Heart right ventricle (tissue), 16 donors: Measurements from ENCODE around the gene THSD4. TPM values are rescaled to one million over a fixed set of nuclear protein-coding genes. Genes with fewer than 3 reads are reported as not detected.

Experiments used
- ATAC-seq, 8 donors: fragments of 200-7000 bp; cut with Tn5 transposase; one replicate each; pipeline ENCODE4 v1.9.1; 2020; ENCODE audit warnings: mild to moderate bottlenecking in 8 of 8, moderate library complexity in 8 of 8, moderate number of reproducible peaks in 1 of 8
- DNase-seq, 2 donors: peaks; one replicate each; pipeline ENCODE4 v3.0.0-alpha.2; 2020
- H3K27ac ChIP-seq, 10 donors: fragments of 200-600 bp; sonication (generic) in 2 of 10; one replicate each; pipeline versions ENCODE4 v1.5.0 to v1.8.0; 2020 to 2022; ENCODE audit warnings: mild to moderate bottlenecking in 3 of 10
- H3K27me3 ChIP-seq, 7 donors: fragments of 200-600 bp; one replicate each; pipeline ENCODE4 v1.8.0; 2021 to 2022; ENCODE audit warnings: mild to moderate bottlenecking in 2 of 7
- H3K36me3 ChIP-seq, 9 donors: fragments of 200-600 bp; sonication (generic) in 1 of 9; one replicate each; pipeline versions ENCODE4 v1.5.0 to v1.8.0; 2020 to 2022; ENCODE audit warnings: mild to moderate bottlenecking in 2 of 9
- H3K4me1 ChIP-seq, 9 donors: fragments of 200-600 bp; sonication (generic) in 1 of 9; one replicate each; pipeline versions ENCODE4 v1.5.0 to v1.8.0; 2020 to 2022; ENCODE audit warnings: mild to moderate bottlenecking in 4 of 9
- H3K4me3 ChIP-seq, 10 donors: fragments of 200-600 bp; sonication (generic) in 2 of 10; one replicate each; pipeline versions ENCODE4 v1.5.0 to v1.8.0; 2020 to 2022; ENCODE audit warnings: mild to moderate bottlenecking in 7 of 10, moderate library complexity in 2 of 10
- H3K9me3 ChIP-seq, 11 donors: fragments of 200-600 bp in 10 of 11; sonication (generic) in 2 of 11; one replicate each; pipeline versions ENCODE4 v1.5.0 to v1.8.0; 2013 to 2022; ENCODE audit warnings: mild to moderate bottlenecking in 2 of 11, control low read depth in 1 of 11, moderate library complexity in 1 of 11
- WGBS, 2 donors: extraction: QIAGEN DNeasy Blood & Tissue Kit; methylation state at CpG; one replicate each; pipeline ENCODE4 v1.1.7; 2013; ENCODE audit warnings: inconsistent platforms in 1 of 2; 5-methylcytosine and 5-hydroxymethylcytosine counted together
- intact Hi-C, 10 donors: fragments of 100-400 bp; cut with DNase I; formaldehyde crosslinking; loops; one replicate each; pipeline versions ENCODE4 v1.11.1 to v1.14.2; 2022
- polyA plus RNA-seq, 2 donors: library from polyadenylated mRNA; stranded (reverse); fragments of 200-250 nt; gene quantifications; one replicate each; pipeline ENCODE4 v1.2.3, GENCODE V29; 2013
- total RNA-seq, 10 donors: library from RNA; stranded (reverse); fragmentation: NEBNext Ultra II Directional in 3 of 10; extraction: Animal tissue kit (Norgen Biotek cat#: 25700) in 3 of 10; gene quantifications; one replicate each; pipeline versions ENCODE4 v1.2.1 to v1.2.4, GENCODE V29; 2021 to 2023
- TF ChIP-seq, protein P1 (sequence below), 9 donors: fragments of 200-600 bp; sonication (generic) in 2 of 9; IDR thresholded peaks; one replicate each; pipeline versions ENCODE4 v1.5.0 to v1.8.0; 2021 to 2022; ENCODE audit warnings: antibody characterized with exemption in 9 of 9, mild to moderate bottlenecking in 5 of 9, moderate library complexity in 1 of 9
- donor health status: Arrhythmogenic right ventricular cardiomyopathy.
- donor health status: ischemic (EF 13 %, LVEDD 7.1; RV severe dilation, severe dysfunction).
- donor health status: healthy with polysubstance abuse.
- donor health status: DM: no; HTN: yes; CAD: no.
- donor health status: DM: no; HTN: no; CAD: no.
- donor health status: ischemic (EF 25% LVEDD 6.9; RV normal size, moderate dysfunction).
- donor health status: ischemic (EF 25% LVEDD 5.7; RV mildly dilated, moderate dysfunction).
- donor health status: healthy.
- donor health status: DM: yes; HTN: yes; CAD: no.
- donor health status: Ischemic cardiomyopathy.
- donor health status: ischemic (EF 35%, LVEDD 5.7; RV mildly dilated, moderate dysfunction).
- donor health status: nonischemic (EF 11% LVEDD 7.7; RV severe dilation, severe dysfunction).
- donor health status: DM: yes; HTN: yes; CAD: no.
- donor health status: PGD.
- donor health status: ischemic (EF 29% LVEDD 5.4; RV normal size, mild dysfunction).
- donor health status: nonischemic (EF 23%, LVEDD 6.1; RV moderate dilation, normal function).

Gene THSD4
- total and polyA plus RNA-seq, 12 donors: 20.8 to 212 (median 139) TPM

DNA sequence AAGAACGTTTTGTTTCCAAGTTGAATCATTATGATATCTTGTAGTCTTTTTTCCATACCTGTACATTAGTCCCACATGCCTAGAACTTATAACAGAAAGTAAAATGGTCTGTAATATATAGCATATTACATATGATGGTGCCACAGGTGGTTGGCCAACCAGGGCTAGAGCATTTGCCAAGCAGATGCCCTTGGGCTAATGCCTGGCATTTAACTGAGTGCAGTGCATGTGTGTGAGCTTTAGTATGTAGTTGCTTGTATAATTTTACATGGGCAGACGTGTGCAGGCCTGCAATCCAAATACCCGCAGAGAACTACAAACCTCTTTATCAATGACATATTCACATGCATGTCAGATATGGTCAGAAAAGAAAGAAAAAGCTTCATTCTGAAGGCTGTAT is 27.5 kb downstream of the THSD4 start:
- H3K9me3 ChIP-seq: no peaks in the 10 kb centered on the region
- peaks cover 0 to 85% (median 24%) of the 10 kb centered on the region in 9 donors for H3K4me1 ChIP-seq
- TF ChIP-seq, protein P1, sequence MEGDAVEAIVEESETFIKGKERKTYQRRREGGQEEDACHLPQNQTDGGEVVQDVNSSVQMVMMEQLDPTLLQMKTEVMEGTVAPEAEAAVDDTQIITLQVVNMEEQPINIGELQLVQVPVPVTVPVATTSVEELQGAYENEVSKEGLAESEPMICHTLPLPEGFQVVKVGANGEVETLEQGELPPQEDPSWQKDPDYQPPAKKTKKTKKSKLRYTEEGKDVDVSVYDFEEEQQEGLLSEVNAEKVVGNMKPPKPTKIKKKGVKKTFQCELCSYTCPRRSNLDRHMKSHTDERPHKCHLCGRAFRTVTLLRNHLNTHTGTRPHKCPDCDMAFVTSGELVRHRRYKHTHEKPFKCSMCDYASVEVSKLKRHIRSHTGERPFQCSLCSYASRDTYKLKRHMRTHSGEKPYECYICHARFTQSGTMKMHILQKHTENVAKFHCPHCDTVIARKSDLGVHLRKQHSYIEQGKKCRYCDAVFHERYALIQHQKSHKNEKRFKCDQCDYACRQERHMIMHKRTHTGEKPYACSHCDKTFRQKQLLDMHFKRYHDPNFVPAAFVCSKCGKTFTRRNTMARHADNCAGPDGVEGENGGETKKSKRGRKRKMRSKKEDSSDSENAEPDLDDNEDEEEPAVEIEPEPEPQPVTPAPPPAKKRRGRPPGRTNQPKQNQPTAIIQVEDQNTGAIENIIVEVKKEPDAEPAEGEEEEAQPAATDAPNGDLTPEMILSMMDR (IDR thresholded peaks at IDR 0.05): no peak
- intact Hi-C loops: no loop called here
- no peak overlapping the region for H3K4me3 ChIP-seq
- H3K27me3 ChIP-seq: no peaks in the 10 kb centered on the region
- WGBS, 2 donors: 77 to 80% methylated on average over 3 of the region's 3 CpGs
- H3K27ac ChIP-seq: peak overlapping the region in 7 of 10 donors; percentile 2 to 90 (median 40)
- ATAC-seq: no peak
- H3K36me3 ChIP-seq: peaks cover 0 to 13% (median 0%) of the 10 kb centered on the region in 9 donors
- DNase-seq: no peak

DNA sequence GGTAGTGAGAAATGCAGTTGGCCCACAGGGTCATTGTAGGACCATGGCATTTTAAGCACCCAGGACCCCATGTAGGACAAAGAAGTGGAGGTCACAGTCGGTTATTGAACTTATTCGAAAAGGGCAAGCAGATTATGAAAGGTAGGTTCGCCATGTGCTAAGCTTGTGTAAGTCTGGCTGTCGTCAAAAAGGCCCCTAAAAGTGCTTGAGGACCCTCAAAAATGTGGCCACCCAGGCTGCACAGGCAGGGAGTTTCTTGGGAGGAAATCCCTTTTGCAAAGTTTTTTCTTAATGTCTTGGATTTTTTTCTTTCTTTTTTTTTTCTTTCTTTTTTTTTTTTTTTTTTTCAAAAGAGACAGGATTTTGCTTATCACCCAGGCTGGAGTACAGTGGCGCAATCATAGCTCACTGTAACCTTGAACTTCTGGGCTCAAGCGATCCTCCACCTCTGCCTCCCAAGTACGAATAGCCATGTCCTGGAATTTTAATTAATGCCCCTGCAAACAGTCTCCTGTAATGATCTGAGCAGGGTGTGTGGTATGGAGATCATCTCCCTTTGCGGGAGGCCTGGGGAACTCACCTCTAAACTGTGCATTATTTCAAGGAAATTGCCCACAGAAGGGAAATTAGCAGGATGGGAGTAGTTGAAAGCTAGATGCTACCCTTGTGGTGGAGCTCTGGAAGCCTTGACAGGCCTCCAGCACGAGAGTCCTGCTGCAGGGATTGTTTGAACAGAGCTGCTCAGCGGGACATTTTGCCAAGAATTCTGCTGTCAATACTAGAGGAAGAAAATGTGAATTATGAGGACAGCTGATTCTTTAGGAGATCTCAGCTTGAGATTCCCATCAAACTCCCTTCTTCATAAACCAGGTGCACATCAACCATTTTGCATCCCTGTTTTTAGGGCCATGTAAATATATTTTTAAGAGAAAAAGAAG is 28.4 kb downstream of the THSD4 start:
- H3K4me1 ChIP-seq: peaks cover 0 to 85% (median 24%) of the 10 kb centered on the region in 9 donors
- 58 to 59% methylated on average over 10 of the region's 10 CpGs for WGBS, 2 donors
- H3K27ac ChIP-seq: peak overlapping the region in 8 of 10 donors; percentile 13 to 90 (median 43)
- no peak overlapping the region for H3K4me3 ChIP-seq
- ATAC-seq (peak in 1 of 8 donors; percentile 13), DNase-seq (no peak)
- no peaks in the 10 kb centered on the region for H3K27me3 ChIP-seq
- no peaks in the 10 kb centered on the region for H3K9me3 ChIP-seq
- TF ChIP-seq, protein P1 (IDR thresholded peaks at IDR 0.05): no peak
- H3K36me3 ChIP-seq: peaks cover 0 to 13% (median 0%) of the 10 kb centered on the region in 9 donors
- intact Hi-C loops: no loop called here

DNA sequence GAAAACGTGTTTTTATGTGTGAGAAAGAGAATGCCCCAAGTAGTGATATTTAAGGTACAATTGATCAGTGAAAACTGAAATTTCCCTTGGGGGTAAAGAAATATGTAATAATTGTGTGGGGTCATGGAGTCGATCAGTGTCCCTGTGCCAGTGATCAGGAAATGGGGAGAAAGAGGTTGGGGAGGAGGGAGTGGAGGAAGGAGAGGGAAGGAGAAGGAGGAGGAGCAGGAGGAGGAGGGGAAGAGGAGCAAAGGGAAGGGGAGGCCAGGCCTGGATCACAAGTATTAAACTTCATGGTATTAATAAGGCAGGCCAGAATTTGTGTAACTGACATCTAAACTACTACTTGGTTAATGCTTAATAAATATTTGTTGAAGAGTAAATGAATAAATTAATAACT is 30.4 kb downstream of the THSD4 start:
- peaks cover 0 to 13% (median 0%) of the 10 kb centered on the region in 9 donors for H3K36me3 ChIP-seq
- no peak for DNase-seq
- TF ChIP-seq, protein P1 (IDR thresholded peaks at IDR 0.05): no peak
- H3K27me3 ChIP-seq: no peaks in the 10 kb centered on the region
- H3K4me1 ChIP-seq: peaks cover 3 to 88% (median 30%) of the 10 kb centered on the region in 9 donors
- ATAC-seq: no peak
- peak overlapping the region in 5 of 10 donors; percentile 21 to 90 (median 85) for H3K27ac ChIP-seq
- no peaks in the 10 kb centered on the region for H3K9me3 ChIP-seq
- intact Hi-C loops: no loop called here
- 78 to 91% methylated on average over 2 of the region's 2 CpGs for WGBS, 2 donors
- no peak overlapping the region for H3K4me3 ChIP-seq

DNA sequence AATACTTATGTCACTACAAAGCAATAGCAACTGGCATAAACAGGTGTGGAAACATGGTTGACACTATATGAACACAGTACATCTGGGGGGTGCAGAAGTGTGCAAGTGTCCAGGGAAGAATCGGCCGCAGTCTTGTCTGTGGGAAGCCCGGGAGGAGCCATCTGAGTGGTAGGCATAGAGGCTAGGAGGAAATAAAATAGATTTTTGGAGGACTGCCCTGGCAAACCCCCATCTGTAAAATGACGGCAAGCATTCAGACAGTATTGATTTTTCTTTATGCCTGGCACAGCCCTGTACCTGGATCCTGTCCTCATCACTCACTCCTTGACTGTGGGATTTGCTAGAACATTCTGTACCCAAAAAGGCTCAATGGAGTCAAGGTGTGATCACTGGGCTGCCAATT is 31.3 kb downstream of the THSD4 start:
- Histone ChIP-seq H3K4me1 (peaks cover 3 to 94% (median 35%) of the 10 kb centered on the region in 9 donors), H3K36me3 (peaks cover 0 to 5% (median 0%) of the 10 kb centered on the region in 9 donors), H3K4me3 (no peak overlapping the region), H3K27ac (peak overlapping the region in 9 of 10 donors; percentile 68 to 90 (median 83)), H3K27me3 (no peaks in the 10 kb centered on the region), H3K9me3 (no peaks in the 10 kb centered on the region)
- intact Hi-C loops: no loop called here
- 61 to 66% methylated on average over 4 of the region's 4 CpGs for WGBS, 2 donors
- peak in 2 of 8 donors; percentile 33 to 58 for ATAC-seq
- no peak for DNase-seq
- TF ChIP-seq, protein P1 (IDR thresholded peaks at IDR 0.05): no peak
